Activated CD8-positive, alpha-beta memory T cell treated with anti-CD3 and anti-CD28 coated beads, Interleukin-2, amount 10 ng/mL, durations not matched to agents 7 days and 5 days (primary cell): ENCODE measurements around the gene TMEM131L. TPM values are rescaled to one million over a fixed set of nuclear protein-coding genes. Genes with fewer than 3 reads are reported as not detected.
"Not testable (repeated sequence)": the region's sequence is repeated elsewhere in the genome, so short reads cannot be mapped to it uniquely, and the experiment has no call there.

Experiments used
- ATAC-seq: fragments of 150-1000 bp; cut with Tn5 transposase; one replicate; pipeline ENCODE4 v1.10.0; 2021; ENCODE audit warnings: moderate library complexity
- CTCF ChIA-PET: fragments of 350-600 bp; sonication (Branson Sonifier 250); formaldehyde crosslinking; loops from one replicate; lab custom pipeline; 2021; ENCODE audit warnings: antibody characterized with exemption; lab: Charles Lee
- DNase-seq: peaks from one replicate; pipeline ENCODE4 v3.0.0-alpha.2; 2020
- H3K27ac Mint-ChIP-seq: one replicate; pipeline ENCODE4 v1.8.0; 2021; ENCODE audit warnings: mild to moderate bottlenecking, mixed read lengths
- H3K27me3 Mint-ChIP-seq: one replicate; pipeline ENCODE4 v1.8.0; 2021; ENCODE audit warnings: mixed read lengths
- H3K36me3 Mint-ChIP-seq: one replicate; pipeline ENCODE4 v1.8.0; 2021; ENCODE audit warnings: mild to moderate bottlenecking, mixed read lengths
- H3K4me1 Mint-ChIP-seq: one replicate; pipeline ENCODE4 v1.8.0; 2021; ENCODE audit warnings: mixed read lengths
- H3K4me3 Mint-ChIP-seq: one replicate; pipeline ENCODE4 v1.8.0; 2021; ENCODE audit warnings: mild to moderate bottlenecking, moderate library complexity, mixed read lengths
- H3K9me3 Mint-ChIP-seq: one replicate; pipeline ENCODE4 v1.8.0; 2022; ENCODE audit warnings: low read depth, mixed read lengths
- total RNA-seq, 2 experiments: library from RNA; stranded (reverse); gene quantifications; one replicate each; pipeline ENCODE4 v1.2.3, GENCODE V29; 2021

TMEM131L gene
- total RNA-seq, 2 experiments from 2014 or later = 29.2 to 34.0 TPM

- ATAC-seq, H3K9me3 Mint-ChIP-seq, DNase-seq, CTCF ChIA-PET, H3K27ac Mint-ChIP-seq, H3K4me3 Mint-ChIP-seq, H3K36me3 Mint-ChIP-seq, H3K4me1 Mint-ChIP-seq: not testable (repeated sequence)
- H3K27me3 Mint-ChIP-seq = peaks cover 28% of the 10 kb centered on the region
These were observed 200.3 kb downstream of the TMEM131L start for GRCh38 chr4:153666505-153666904.

GRCh38 chr4:153668647-153669046, 202.5 kb downstream of the TMEM131L start:
- H3K4me3 Mint-ChIP-seq = no peak overlapping the region
- ATAC-seq (no peak), DNase-seq (no peak)
- H3K4me1 Mint-ChIP-seq = no peaks in the 10 kb centered on the region
- H3K27ac Mint-ChIP-seq = no peak overlapping the region
- H3K36me3 Mint-ChIP-seq = no peaks in the 10 kb centered on the region
- CTCF ChIA-PET = no interaction called here
- no peaks in the 10 kb centered on the region for H3K9me3 Mint-ChIP-seq
- peaks cover 36% of the 10 kb centered on the region for H3K27me3 Mint-ChIP-seq

- H3K9me3 Mint-ChIP-seq = no peaks in the 10 kb centered on the region
- no peaks in the 10 kb centered on the region for H3K36me3 Mint-ChIP-seq
- H3K4me1 Mint-ChIP-seq = no peaks in the 10 kb centered on the region
- CTCF ChIA-PET = no interaction called here
- ATAC-seq (no peak), DNase-seq (no peak)
- no peak overlapping the region for H3K27ac Mint-ChIP-seq
- peaks cover 44% of the 10 kb centered on the region for H3K27me3 Mint-ChIP-seq
- no peak overlapping the region for H3K4me3 Mint-ChIP-seq
These were observed 203.7 kb downstream of the TMEM131L start for GRCh38 chr4:153669838-153670237.

GRCh38 chr4:153676486-153676885, 210.3 kb downstream of the TMEM131L start:
- Mint-ChIP-seq H3K4me3 (no peak overlapping the region), H3K27me3 (peaks cover 51% of the 10 kb centered on the region), H3K9me3 (no peaks in the 10 kb centered on the region), H3K4me1 (no peaks in the 10 kb centered on the region), H3K36me3 (no peaks in the 10 kb centered on the region), H3K27ac (no peak overlapping the region)
- CTCF ChIA-PET = no interaction called here
- DNase-seq (no peak), ATAC-seq (no peak)

- Mint-ChIP-seq H3K9me3 (no peaks in the 10 kb centered on the region), H3K27me3 (peaks cover 51% of the 10 kb centered on the region), H3K27ac (no peak overlapping the region), H3K4me3 (no peak overlapping the region), H3K36me3 (no peaks in the 10 kb centered on the region), H3K4me1 (no peaks in the 10 kb centered on the region)
- DNase-seq (no peak), ATAC-seq (no peak)
- CTCF ChIA-PET = no interaction called here
These were observed 210.8 kb downstream of the TMEM131L start for GRCh38 chr4:153676984-153677383.

GRCh38 chr4:153679486-153679885, 213.3 kb downstream of the TMEM131L start:
- Mint-ChIP-seq H3K27me3 (peaks cover 62% of the 10 kb centered on the region), H3K36me3 (no peaks in the 10 kb centered on the region), H3K27ac (no peak overlapping the region), H3K4me1 (peaks cover 4% of the 10 kb centered on the region), H3K9me3 (no peaks in the 10 kb centered on the region), H3K4me3 (no peak overlapping the region)
- ATAC-seq = no peak
- DNase-seq = no peak
- CTCF ChIA-PET = no interaction called here

- Mint-ChIP-seq H3K4me1 (peaks cover 8% of the 10 kb centered on the region), H3K27ac (no peak overlapping the region), H3K27me3 (peaks cover 54% of the 10 kb centered on the region), H3K4me3 (peak overlapping the region; percentile 4), H3K9me3 (no peaks in the 10 kb centered on the region), H3K36me3 (peaks cover 2% of the 10 kb centered on the region)
- no peak for ATAC-seq
- CTCF ChIA-PET = interaction anchor here (1.0 to 1.3 kb wide), 2 partner anchors 58 to 66 kb away, joined by 3 to 4 read pairs; no protein-coding TSS in a partner anchor
- no peak for DNase-seq
These were observed 217.6 kb downstream of the TMEM131L start for GRCh38 chr4:153683763-153684181.

GRCh38 chr4:153684182-153684970, 218.2 kb downstream of the TMEM131L start, which contains the start of gene TLR2:
Gene TLR2, plus strand, starts transcription at chr4:153684280. Its CDS starts 18,628 bp downstream, at chr4:153702908.
- CTCF ChIA-PET = interaction anchor here (0.8 kb wide), 1 partner anchor 41 kb away, joined by 3 read pairs; no protein-coding TSS in a partner anchor
- DNase-seq (peak; percentile 49), ATAC-seq (peak; percentile 73)
- H3K27ac Mint-ChIP-seq = no peak within 1 kb of the TSS
- H3K4me3 Mint-ChIP-seq = peak within 1 kb of the TSS; percentile 24
- peaks cover 51% of the 10 kb centered on the region for H3K27me3 Mint-ChIP-seq
- H3K36me3 Mint-ChIP-seq = peaks cover 2% of the 10 kb centered on the region
- H3K9me3 Mint-ChIP-seq = no peaks in the 10 kb centered on the region
- H3K4me1 Mint-ChIP-seq = peaks cover 8% of the 10 kb centered on the region

GRCh38 chr4:153684971-153685371, 218.8 kb downstream of the TMEM131L start:
- CTCF ChIA-PET = interaction anchor here (0.8 kb wide), 1 partner anchor 42 kb away, joined by 3 read pairs; no protein-coding TSS in a partner anchor
- Mint-ChIP-seq H3K4me3 (peak overlapping the region; percentile 24), H3K27ac (no peak overlapping the region), H3K36me3 (peaks cover 2% of the 10 kb centered on the region), H3K4me1 (peaks cover 8% of the 10 kb centered on the region), H3K27me3 (peaks cover 45% of the 10 kb centered on the region), H3K9me3 (no peaks in the 10 kb centered on the region)
- no peak for ATAC-seq
- no peak for DNase-seq

Other genes starting within 250 kb of the TMEM131L start
- gene MND1, start 121.7 kb upstream of the TMEM131L start, total RNA-seq = 10 to 100 TPM; 25.2 to 33.6 TPM
- gene TLR2, start 217.9 kb downstream of the TMEM131L start, total RNA-seq = under 1 TPM in 1 of 2 experiments, not detected in 1; 0.41 TPM